Osteoblast (primary cell): ENCODE results near the gene FAM90A26. TPM values are rescaled to one million over a fixed set of nuclear protein-coding genes. Genes with fewer than 3 reads are reported as not detected.
"Not testable (repeated sequence)": the region's sequence is repeated elsewhere in the genome, so short reads cannot be mapped to it uniquely, and the experiment has no call there.

Source experiments
- DNase-seq: peaks from one replicate; pipeline ENCODE4 v3.0.0; 2011; ENCODE audit warnings: low spot score, mixed read lengths; ENCODE audit not compliant: insufficient read length; ENCODE audit errors: missing footprints
- H2AFZ ChIP-seq: 2 replicates; pipeline ENCODE4 v1.6.0; 2011; ENCODE audit warnings: mild to moderate bottlenecking, low read length
- H3K27ac ChIP-seq: 2 replicates; pipeline ENCODE4 v1.5.1; 2011; ENCODE audit warnings: mild to moderate bottlenecking, low read depth, low read length, moderate library complexity
- H3K27me3 ChIP-seq: 2 replicates; pipeline ENCODE4 v1.6.0; 2012; ENCODE audit warnings: mild to moderate bottlenecking, control low read depth, inconsistent platforms, low read length, moderate library complexity; ENCODE audit not compliant: insufficient read depth
- H3K36me3 ChIP-seq: 2 replicates; pipeline ENCODE4 v1.5.1; 2011; ENCODE audit warnings: mild to moderate bottlenecking, low read length, control low read depth, moderate library complexity; ENCODE audit not compliant: insufficient read depth
- H3K4me1 ChIP-seq: 2 replicates; pipeline ENCODE4 v1.5.1; 2011; ENCODE audit warnings: mild to moderate bottlenecking, low read length, control low read depth, moderate library complexity; ENCODE audit not compliant: insufficient read depth
- H3K4me2 ChIP-seq: 2 replicates; pipeline ENCODE4 v1.6.0; 2011; ENCODE audit warnings: mild to moderate bottlenecking, low read length; ENCODE audit not compliant: insufficient read depth
- H3K4me3 ChIP-seq: fragments of 200-600 bp; sonication (generic); 3 replicates; pipeline ENCODE4 v1.5.1; 2012; ENCODE audit warnings: mild to moderate bottlenecking, low read length, inconsistent platforms; ENCODE audit not compliant: insufficient read depth
- H3K79me2 ChIP-seq: 2 replicates; pipeline ENCODE4 v1.6.0; 2012; ENCODE audit warnings: mild to moderate bottlenecking, low read length, control low read depth, inconsistent platforms; ENCODE audit not compliant: insufficient read depth
- H3K9me3 ChIP-seq: 2 replicates; pipeline ENCODE4 v1.5.1; 2011; ENCODE audit warnings: low read depth, low read length, control low read depth
- H4K20me1 ChIP-seq: 2 replicates; pipeline ENCODE4 v1.6.0; 2012; ENCODE audit warnings: mild to moderate bottlenecking, low read length, control low read depth; ENCODE audit not compliant: insufficient read depth
- total RNA-seq: library from RNA; depleted of rRNA; stranded (reverse); fragments of >200 nt; gene quantifications from 2 replicates; pipeline ENCODE4 v1.2.3, GENCODE V29; 2012

FAM90A26 gene
- total RNA-seq, 1 donor = not detected

DNA sequence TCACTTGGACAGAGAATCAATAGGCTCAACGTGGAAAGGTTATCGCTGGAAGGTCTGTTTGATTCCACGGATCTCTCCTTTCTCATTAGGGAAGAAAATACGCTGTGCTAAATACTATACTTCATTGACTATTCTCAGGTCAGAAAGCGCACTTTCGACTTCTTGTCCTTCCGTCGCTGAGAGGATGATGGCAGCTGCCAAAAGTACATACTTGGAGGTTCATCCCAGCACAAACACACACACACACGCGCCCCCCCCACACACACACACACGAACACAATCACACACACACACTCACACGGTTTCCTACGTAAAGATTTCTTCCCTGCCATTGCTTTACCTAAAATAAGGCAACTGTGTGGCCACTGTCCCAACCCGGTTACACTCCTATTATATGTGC lies 44.5 kb downstream of the FAM90A26 start:
- not testable (repeated sequence) for H3K27me3 ChIP-seq, H3K27ac ChIP-seq, H2AFZ ChIP-seq, H3K79me2 ChIP-seq, DNase-seq, H3K36me3 ChIP-seq, H4K20me1 ChIP-seq, H3K9me3 ChIP-seq, H3K4me2 ChIP-seq, H3K4me3 ChIP-seq, H3K4me1 ChIP-seq

DNA sequence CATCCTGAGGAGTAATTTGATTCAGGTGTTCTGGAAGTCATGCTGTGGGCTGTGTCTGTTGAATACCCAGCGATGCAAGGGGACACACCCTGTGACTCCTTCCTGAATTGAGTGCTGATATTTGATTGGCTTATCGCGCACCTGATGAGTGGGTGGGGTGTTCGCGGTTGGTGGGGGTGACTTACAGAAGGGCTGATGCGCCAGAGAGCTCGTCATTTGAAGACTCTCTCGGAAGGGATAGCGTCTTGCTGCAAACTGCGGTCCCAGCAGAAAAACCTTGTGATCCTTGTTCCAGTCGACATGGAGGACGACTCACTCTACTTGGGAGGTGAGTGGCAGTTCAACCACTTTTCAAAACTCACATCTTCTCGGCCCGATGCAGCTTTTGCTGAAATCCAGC lies 44.9 kb downstream of the FAM90A26 start, which contains the start of gene USP17L11:
Gene USP17L11, plus strand, starts transcription at position 301 of the 400 bp plus-strand sequence. Its CDS starts 0 bp downstream, at position 301.
- not testable (repeated sequence) for H2AFZ ChIP-seq, H3K27me3 ChIP-seq, H3K4me1 ChIP-seq, H3K4me2 ChIP-seq, DNase-seq, H3K79me2 ChIP-seq, H3K36me3 ChIP-seq, H3K9me3 ChIP-seq, H4K20me1 ChIP-seq, H3K27ac ChIP-seq, H3K4me3 ChIP-seq

DNA sequence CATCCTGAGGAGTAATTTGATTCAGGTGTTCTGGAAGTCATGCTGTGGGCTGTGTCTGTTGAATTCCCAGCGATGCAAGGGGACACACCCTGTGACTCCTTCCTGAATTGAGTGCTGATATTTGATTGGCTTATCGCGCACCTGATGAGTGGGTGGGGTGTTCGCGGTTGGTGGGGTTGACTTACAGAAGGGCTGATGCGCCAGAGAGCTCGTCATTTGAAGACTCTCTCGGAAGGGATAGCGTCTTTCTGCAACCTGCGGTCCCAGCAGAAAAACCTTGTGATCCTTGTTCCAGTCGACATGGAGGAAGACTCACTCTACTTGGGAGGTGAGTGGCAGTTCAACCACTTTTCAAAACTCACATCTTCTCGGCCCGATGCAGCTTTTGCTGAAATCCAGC lies 49.6 kb downstream of the FAM90A26 start, which contains the start of gene USP17L12:
Gene USP17L12, plus strand, starts transcription at position 301 of the 400 bp plus-strand sequence. Its CDS starts 0 bp downstream, at position 301.
- H3K4me2 ChIP-seq, H3K36me3 ChIP-seq, H3K4me1 ChIP-seq, H2AFZ ChIP-seq, DNase-seq, H3K27ac ChIP-seq, H3K9me3 ChIP-seq, H3K79me2 ChIP-seq, H4K20me1 ChIP-seq, H3K27me3 ChIP-seq, H3K4me3 ChIP-seq: not testable (repeated sequence)

DNA sequence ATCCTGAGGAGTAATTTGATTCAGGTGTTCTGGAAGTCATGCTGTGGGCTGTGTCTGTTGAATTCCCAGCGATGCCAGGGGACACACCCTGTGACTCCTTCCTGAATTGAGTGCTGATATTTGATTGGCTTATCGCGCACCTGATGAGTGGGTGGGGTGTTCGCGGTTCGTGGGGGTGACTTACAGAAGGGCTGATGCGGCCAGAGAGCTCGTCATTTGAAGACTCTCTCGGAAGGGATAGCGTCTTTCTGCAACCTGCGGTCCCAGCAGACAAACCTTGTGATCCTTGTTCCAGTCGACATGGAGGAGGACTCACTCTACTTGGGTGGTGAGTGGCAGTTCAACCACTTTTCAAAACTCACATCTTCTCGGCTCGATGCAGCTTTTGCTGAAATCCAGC lies 54.4 kb downstream of the FAM90A26 start, which contains the start of gene USP17L13:
Gene USP17L13, plus strand, starts transcription at position 301 of the 400 bp plus-strand sequence. Its CDS starts 0 bp downstream, at position 301.
- H3K27ac ChIP-seq, DNase-seq, H3K79me2 ChIP-seq, H3K4me1 ChIP-seq, H2AFZ ChIP-seq, H3K36me3 ChIP-seq, H3K4me2 ChIP-seq, H4K20me1 ChIP-seq, H3K27me3 ChIP-seq, H3K4me3 ChIP-seq, H3K9me3 ChIP-seq: not testable (repeated sequence)

Other genes with a start within 250 kb of the FAM90A26 start
- gene USP17L10, start 40.2 kb downstream of the FAM90A26 start, total RNA-seq = not detected in 2 replicates
- not detected in 2 replicates for gene USP17L11, start 45.0 kb downstream of the FAM90A26 start, total RNA-seq
- gene USP17L12, start 49.7 kb downstream of the FAM90A26 start, total RNA-seq = not detected in 2 replicates
- not detected in 2 replicates for gene USP17L13, start 54.5 kb downstream of the FAM90A26 start, total RNA-seq
- gene USP17L15, start 64.0 kb downstream of the FAM90A26 start, total RNA-seq = not detected in 2 replicates
- not detected in 2 replicates for gene USP17L17, start 73.5 kb downstream of the FAM90A26 start, total RNA-seq
- gene USP17L18, start 78.2 kb downstream of the FAM90A26 start, total RNA-seq = not detected in 2 replicates
- gene USP17L19, start 83.0 kb downstream of the FAM90A26 start, total RNA-seq = not detected in 2 replicates
- gene USP17L20, start 87.7 kb downstream of the FAM90A26 start, total RNA-seq = not detected in 2 replicates
- gene USP17L21, start 92.5 kb downstream of the FAM90A26 start, total RNA-seq = not detected in 2 replicates
- gene USP17L22, start 97.2 kb downstream of the FAM90A26 start, total RNA-seq = not detected in 2 replicates
- not detected in 2 replicates for gene USP17L24, start 154.8 kb downstream of the FAM90A26 start, total RNA-seq
- gene USP17L25, start 159.5 kb downstream of the FAM90A26 start, total RNA-seq = not detected in 2 replicates
- not detected in 2 replicates for gene USP17L26, start 164.2 kb downstream of the FAM90A26 start, total RNA-seq
- not detected in 2 replicates for gene USP17L5, start 169.0 kb downstream of the FAM90A26 start, total RNA-seq
- not detected in 2 replicates for gene USP17L27, start 173.7 kb downstream of the FAM90A26 start, total RNA-seq
- not detected in 2 replicates for gene USP17L28, start 178.5 kb downstream of the FAM90A26 start, total RNA-seq
- gene USP17L29, start 183.2 kb downstream of the FAM90A26 start, total RNA-seq = not detected in 2 replicates
- gene USP17L30, start 192.7 kb downstream of the FAM90A26 start, total RNA-seq = not detected in 2 replicates